ENCODE measurements around the gene CACNA1B.

The CACNA1B gene

DNA sequence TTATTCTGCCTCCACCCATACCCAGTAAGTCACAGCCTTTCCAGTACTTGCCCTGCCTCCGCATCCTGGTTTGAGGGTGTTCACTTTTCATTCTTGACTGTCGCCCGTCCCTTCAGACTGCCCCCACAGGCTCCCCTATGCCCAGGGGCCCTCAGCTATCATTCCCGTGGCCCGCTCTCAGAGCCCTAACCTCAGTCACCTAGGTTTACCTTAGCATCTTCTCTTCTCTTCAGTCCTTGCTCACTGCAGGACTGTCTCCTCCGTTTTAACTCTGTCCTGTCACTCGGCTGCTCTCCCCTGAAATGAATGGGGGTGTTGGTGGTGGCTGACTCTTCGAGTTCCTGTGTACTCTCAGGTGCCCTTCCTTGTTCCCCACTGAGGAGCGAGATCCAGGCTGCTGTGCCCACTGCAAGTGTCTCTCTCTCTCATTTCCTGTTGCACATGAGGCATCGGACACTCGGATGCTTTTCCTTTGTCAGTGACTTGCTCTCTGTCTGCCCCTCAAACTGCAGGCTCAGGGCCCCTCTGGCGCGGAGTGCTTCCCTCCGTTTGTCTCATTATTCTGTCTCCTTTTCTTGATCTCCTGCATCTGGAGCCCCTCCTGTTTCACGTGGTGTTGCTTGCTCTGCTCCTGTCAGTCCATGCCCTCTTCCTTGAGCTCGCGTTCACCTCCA lies 89.8 kb downstream of the CACNA1B start:
- no peak for DNase-seq (ENCODE audit: low spot score)

DNA sequence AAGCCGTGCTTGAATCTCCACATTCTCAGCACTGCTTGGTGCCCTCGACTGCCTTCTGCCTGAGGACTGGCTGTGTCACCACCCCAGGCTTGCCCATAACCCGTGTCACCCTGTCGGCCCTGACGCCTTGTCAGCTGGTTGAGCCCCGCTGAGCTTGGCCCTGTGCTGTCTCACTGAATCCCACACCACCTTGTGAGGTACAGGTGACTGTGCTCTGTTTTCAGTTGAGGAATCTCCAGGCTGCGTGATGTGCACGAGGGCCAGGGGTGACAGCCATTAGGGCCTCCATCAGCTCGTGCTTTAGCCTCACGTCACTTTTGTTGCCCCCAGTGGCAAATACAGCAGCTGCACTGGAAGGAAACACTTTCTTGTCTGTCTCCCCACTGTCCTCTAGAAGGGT lies 90.7 kb downstream of the CACNA1B start:
- no peak for DNase-seq (ENCODE audit: low spot score)

DNA sequence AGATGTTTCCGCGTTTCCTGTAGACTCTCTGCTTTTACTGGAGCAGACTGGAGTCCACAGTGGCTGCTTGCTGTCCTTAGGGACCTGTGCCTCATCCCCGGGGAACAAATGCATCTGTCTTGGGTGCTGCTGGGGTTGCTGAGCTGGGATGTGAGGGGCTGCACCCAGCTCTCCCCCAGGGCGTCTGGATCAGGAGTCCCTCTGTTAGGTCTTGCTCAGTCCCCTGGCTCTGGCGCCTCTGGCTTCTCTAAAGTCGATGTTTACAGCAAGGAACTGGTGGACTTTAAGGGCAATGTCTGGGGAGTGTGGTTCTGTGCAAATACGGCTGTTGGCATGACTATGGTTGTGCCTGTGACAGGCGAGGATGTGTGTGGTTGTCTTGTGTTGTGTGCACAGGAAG lies 91.4 kb downstream of the CACNA1B start:
- no peak for DNase-seq (ENCODE audit: low spot score)

DNA sequence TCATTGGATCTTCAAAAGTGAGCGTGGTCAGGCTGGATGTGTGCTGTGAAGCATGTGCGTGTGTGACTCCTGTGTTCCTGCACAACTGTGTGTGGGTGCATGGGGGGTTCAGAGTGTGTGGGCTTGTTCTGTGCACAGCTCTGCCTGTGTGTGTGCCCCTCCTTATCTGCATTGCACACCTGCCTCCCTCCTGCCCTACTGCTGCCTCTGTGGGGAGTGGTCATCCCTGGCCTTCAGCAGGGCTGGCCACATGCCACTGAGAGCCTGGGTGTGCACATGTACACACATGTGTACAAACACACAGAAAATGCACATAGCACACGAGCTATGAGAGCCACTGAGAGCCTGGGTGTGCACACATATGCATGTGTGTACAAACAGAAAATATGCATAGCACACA lies 92.1 kb downstream of the CACNA1B start:
- DNase-seq (ENCODE audit: low spot score) = no peak

DNA sequence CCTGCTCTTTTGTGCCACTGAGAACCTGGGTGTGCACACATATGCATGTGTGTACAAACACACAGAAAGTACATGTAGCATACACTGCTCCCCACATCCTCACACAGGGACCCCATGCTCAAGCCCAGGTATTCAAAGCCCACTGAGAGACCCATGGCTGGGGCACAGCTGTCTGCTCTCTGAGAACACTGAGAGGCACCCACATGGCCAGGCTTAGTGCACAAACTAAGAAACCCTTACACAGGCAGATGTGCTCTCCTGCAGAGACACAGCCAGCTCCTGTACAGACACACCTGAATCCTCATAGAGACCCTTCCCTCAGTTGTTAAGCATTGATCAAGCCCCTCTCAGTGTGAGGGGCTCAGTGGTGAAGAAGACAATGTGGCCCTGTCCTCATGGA lies 92.5 kb downstream of the CACNA1B start:
- DNase-seq (ENCODE audit: low spot score) = no peak

DNA sequence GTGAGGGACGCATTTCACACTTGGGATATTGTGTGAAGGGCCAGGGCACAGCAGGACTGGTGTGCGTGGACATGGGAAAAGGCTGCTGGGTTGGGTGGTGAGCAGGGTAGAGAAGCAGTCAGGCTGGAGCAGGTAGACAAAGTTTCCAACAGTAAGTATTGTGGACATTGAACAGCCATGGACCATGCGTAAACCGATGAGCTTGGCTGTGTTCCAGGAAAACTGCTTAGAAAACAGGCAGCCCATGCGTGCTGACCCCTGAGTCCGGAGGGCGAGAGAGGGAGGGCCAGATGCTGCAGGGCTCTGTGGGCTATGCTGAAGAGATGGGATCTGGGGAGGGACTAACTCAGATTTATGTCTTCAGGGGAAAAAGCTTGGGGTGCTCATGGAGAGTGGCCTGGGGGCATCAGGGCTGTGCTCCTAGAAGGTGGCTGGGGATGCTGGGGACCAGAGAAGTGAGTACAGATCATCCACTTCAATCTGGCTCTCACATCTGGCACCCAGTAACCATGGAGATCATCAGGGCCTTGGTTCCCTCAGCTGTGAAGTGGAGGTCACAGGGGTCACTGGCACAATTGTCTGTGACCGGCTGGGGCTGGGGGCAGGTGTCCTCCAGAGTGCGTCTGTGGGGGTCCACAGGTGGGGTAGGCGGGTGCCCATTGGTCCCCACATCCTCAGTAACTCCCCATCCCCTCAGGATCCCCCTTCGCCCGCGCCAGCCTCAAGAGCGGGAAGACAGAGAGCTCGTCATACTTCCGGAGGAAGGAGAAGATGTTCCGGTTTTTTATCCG lies 93.3 kb downstream of the CACNA1B start:
- no peak for DNase-seq (ENCODE audit: low spot score)

DNA sequence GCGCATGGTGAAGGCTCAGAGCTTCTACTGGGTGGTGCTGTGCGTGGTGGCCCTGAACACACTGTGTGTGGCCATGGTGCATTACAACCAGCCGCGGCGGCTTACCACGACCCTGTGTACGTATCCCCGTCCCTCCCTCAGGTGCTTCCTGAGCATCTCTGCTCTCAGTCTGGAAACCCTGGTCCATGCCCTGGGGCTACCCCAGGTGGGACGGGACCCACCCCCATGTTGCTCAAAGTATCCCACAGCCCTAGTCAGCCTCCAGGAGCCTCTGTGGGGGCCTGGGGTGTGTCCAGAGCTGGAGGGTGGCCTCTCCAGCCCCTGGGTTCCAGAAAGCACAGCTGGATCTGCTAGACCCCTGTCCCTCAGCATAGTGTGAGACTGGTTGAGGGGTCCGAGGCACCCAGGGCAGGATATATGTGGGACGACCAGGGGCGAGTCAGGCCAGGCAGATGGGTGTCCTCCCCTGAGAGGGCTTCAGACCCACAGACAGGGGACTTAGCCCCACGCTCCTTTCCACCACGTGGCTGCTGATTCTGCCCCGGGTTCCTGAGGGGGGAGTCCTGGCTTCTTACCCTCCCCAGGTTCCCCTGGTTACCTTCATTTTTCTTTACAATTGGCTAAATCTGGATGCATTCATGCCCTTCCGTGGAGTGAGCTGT lies 94.0 kb downstream of the CACNA1B start:
- no peak for DNase-seq (ENCODE audit: low spot score)

DNA sequence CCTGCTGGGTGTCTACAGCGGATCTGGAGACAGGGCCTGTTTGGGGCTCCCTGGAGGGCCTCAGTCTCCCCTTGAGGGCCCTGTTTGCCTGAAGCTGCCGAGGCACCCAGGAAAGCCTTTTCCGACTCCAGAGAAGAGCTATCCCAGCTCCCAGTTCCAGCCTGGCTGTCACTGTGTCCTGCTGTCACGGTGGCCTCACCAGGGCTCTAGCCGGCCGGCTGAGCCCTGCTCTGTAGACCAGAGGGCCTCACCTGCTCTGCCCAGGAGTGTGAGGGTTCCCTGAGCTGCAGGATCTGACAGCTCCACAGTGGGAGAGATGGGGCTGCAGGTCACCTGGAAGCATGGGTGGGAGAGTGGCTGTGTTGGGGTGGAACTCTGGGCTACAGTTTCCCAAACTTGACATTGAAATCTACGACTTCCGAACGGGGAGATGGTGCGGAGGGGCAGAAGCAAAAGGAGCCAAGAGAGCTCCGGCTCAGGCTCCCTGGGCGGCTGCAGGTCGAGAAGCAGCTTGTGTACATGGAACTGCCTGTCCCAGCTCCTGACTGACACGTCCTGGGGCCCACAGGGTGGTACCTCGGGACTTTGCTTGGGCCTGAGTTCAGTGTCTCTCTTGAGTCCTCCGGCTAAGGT lies 94.9 kb downstream of the CACNA1B start:
- DNase-seq (ENCODE audit: low spot score) = no peak

DNA sequence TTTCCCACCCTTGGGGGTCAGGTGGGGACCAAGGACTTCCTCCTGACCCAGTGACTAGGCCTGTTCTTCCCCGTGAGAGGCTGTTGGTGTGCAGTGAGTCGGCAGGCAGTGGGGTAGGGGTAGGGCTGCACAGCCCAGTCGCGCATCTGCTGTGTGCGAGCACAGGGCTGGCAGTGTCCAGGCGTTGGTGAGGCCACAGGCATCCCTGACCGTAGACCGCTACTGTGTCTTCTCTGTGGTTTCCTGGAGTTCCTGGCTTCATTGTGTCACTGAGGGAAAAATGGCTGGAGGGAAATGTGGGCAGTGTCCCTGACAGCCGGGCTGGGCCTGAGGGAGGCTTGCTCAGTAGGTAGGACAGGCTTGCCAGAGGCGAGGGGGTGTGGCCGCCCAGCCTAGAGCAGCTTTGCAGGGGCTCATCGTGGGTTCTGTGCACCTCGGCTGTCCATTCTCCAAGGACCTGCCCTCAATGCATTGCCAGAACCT lies 95.4 kb downstream of the CACNA1B start:
- no peak for DNase-seq (ENCODE audit: low spot score)

DNA sequence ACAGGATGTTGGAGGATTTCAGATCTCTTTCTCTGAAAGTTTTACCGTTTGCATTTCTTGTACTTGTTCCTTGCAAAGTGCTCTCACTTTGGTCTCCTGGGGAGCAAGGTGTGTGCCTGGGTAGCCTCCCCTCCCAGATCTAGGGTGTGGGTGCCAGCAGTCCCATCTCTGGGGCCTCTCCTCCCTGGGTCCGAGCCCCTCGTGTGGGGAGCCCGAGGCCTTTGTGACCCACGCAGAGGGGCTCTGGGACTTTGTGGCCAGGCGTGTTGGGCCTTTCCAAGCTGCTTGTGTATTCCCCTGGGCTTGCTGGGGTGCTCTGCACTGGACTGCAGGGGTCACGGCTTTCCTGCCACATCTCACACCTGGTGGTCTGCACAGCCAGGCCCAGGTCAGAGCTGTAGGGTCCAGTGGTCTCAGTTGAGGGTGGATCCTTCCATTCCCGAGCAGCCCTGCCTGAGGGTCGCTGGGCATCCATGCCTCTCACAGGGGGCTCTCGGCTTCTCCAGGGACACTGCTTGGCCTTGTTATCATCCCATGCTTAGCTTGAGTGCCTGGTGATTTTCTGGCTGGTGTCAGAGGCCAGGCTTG lies 96.3 kb downstream of the CACNA1B start:
- DNase-seq (ENCODE audit: low spot score) = no peak

DNA sequence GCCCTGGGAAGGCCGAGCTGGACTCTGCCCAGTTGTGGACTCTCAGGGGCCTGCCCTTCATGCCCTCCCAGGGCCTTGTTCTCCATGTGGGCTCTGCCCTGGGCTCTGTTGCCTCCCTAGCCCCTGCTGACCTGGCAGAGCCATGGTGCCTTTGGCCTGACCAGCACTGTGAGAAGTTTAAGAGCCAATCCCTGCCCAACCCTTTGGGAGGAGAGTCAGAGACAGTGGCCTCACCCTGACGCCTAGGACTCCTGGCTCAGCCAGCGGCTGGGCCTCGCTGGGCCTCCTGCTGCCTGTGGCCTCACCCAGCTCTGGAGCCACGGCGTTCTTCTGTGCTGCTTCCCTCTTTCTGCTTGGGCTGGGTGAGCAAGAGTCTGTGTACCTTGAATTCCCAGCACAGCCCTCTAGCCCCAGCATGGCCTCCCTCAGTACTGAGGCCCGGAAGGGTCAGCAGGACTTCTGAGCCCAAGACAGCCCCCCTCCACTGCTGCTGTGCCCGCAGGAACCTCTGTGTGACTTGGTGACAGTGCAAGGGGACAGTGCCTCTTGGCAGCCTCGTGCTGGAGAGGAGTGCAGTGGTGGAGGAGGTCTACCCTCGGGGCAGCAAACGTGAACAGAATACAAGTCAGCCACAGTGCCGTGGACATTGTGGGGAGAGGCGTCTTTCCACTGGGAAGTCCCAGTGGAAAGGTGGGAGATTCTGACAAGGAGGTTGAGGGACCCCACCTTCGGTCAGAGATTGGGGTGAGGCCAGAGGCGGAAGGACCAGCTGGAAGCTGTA lies 97.4 kb downstream of the CACNA1B start:
- no peak for DNase-seq (ENCODE audit: low spot score)

DNA sequence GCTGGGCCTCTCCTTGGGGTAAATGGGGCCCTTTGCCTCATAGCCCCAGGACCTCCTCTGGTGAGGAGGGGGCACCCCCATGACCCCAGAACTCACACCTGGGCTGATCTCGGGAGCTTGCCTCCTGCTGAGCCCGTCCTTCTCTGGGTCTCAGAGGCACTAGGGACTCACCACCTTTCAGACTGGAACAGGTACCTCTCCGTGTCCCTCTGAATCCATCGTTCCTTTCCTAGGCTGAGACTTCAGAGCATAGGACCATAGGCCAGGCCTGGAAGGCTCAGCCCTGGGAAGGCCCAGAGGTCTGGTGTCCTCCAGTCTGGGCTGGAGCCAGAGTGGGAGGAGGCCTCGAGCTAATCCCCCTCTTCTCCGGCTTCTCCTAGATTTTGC lies 97.9 kb downstream of the CACNA1B start:
- no peak for DNase-seq (ENCODE audit: low spot score)

DNA sequence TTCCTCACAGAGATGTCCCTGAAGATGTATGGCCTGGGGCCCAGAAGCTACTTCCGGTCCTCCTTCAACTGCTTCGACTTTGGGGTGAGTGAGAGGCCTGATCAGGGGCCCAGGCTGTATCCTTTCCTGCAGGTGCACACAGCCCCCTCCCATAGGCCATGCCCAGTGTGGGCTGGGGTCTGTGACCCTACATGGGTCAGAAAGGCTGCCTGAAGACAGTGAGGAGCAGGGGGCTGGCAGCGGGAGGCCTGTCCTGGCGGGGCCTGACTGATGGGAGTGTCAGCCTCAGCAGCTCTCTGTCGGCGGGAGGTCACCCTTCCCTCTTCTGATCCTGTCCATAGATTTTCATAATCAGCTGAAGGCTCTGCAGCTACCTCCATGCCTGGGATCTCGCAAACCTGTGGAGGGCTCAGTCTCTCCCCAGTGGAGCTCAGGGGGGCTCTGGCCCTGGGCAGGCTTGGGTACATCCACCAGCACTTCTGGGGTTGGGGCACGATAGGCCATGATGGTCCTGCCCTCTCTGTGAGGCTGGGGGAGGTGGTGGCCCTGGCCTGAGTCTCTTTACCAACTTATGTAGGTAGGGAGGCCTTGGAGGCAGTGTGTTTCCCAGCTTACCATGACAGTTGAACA lies 98.5 kb downstream of the CACNA1B start:
- DNase-seq (ENCODE audit: low spot score) = no peak

DNA sequence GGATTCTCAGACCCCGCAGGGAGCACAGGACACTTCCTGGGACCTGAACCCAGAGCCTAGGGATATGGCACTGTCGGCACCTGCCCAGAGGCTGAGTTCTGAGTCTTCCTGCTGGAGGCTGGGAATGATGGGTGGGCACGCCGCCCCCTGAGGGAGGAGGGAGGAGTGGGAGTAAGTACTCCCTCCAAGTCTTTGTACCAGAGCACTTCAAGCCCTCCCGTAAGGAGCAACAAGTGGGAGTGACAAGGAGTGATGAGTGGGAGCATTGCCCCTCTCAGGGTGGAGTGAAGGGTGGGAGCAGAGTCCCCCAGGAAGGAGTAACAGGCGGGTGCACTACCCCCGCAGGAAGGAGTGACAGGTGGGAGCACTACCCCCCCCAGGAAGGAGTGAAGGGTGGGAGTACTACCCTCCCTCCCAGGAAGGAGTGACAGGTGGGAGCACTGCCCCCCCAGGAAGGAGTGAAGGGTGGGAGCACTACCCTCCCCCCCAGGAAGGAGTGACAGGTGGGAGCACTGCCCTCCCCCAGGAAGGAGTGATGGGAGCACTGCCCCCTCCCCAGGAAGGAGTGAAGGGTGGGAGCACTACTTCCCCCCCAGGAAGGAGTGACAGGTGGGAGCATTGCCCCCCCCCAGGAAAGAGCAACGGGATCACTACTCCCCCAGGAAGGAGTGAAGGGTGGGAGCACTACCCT lies 100.1 kb downstream of the CACNA1B start:
- no peak for DNase-seq (ENCODE audit: low spot score)

DNA sequence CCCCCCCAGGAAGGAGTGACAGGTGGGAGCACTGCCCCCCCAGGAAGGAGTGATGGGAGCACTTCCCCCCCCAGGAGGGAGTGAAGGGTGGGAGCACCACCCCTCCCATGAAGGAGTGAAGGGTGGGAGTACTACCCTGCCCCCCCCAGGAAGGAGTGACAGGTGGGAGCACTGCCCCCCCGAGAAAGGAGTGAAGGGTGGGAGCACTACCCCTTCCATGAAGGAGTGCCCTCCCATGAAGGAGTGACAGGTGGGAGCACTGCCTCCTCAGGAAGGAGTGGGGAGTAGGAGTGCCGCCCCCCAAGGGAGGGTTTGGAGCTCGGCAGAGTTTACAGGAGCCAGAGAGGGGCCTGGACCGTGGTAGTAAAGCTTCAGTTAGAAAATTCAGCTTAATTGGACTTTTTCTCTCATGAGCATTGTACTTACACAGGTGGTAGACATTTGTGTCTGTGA lies 100.7 kb downstream of the CACNA1B start:
- DNase-seq (ENCODE audit: low spot score) = no peak

DNA sequence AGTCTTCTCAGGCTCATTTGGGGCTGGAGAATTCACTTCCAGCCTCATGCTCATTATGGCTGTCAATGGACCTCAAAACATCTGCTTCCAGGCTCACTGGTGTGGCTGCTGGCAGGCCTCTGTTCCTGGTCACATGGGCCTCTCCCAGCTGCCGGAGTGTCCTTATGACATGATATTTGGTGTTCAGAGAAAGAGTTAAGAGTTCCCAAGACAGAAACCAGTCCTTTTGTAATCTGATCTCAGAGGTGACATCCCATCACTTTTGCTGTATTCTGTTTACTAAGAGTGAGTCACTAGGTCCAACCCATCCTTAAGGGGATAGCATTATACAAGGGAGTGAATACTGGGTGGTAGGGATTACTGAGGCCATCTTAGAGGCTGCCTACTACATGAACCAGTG lies 104.6 kb downstream of the CACNA1B start:
- no peak for DNase-seq (ENCODE audit: low spot score)

DNA sequence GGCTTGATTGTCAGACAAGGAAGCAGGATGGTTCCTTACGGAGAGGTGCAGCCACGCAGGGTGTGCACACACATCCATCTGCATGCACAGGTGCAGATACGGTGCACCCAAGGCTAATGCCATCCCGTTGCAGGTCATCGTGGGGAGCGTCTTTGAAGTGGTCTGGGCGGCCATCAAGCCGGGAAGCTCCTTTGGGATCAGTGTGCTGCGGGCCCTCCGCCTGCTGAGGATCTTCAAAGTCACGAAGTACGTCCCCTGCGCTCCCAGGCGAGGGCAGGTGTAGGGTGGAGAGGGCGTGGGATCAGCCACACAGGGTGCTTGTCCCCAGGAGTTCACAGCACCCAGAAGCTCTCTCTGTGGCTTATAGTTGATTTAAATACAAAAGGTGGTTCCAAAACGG lies 106.4 kb downstream of the CACNA1B start:
- DNase-seq (ENCODE audit: low spot score) = no peak

DNA sequence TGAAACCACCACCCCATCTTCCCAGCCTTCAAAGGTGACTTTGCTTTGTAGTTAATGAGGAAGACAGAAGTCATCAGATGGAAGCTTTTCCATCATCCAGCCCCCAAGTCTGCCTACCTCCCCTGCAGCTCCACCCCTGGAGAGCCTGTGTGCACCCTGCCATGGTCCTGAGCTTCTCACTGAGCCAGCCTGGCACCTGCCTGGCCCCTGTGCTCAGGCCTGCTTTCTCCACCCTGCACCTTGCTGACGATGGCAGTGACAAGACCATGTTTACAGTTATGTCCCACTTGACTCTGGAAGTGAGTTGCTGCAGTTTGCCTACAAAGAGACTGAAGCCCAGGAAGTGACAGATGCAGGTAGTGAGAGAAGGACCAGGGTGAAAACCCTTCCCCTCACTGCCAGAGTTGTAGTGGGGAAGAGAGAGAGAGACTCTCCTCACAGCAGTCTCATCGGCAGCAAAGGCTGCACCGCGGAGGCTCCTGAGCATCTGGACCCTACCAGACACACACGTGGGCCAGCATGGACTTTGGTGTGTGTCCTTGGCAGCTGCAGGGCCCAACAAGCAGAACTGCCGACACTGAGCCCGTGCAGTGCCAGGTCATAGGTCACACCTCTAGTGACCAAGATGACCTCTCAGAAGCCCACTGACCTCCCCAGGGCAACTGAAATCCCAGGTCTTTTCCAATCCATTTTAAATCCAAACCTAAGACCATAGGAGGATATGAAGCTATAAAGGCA lies 107.1 kb downstream of the CACNA1B start:
- DNase-seq (ENCODE audit: low spot score) = no peak

DNA sequence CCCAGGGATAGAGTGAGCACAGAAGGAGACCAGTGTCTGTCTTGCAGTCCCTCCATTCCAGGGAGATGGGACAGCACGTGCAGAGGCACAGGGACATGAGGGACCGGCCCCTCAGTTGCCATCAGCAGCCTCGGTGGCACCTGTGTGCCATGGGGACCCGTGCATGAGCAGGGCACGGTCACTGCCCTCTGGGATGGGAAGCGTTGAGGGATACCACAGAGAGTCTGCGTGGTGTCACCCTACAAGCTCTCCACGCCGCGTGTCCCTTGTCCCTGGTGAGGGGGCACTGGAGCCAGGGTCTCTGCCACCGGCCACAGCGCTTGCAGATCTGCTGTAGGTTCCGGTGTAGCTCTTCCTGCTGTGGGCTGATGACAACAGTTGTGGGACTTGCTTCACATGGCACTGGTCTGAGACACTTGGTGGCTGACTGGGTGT lies 108.1 kb downstream of the CACNA1B start:
- DNase-seq (ENCODE audit: low spot score) = no peak
